ENCODE results near the gene GTF3C2.

GTF3C2 gene

DNA sequence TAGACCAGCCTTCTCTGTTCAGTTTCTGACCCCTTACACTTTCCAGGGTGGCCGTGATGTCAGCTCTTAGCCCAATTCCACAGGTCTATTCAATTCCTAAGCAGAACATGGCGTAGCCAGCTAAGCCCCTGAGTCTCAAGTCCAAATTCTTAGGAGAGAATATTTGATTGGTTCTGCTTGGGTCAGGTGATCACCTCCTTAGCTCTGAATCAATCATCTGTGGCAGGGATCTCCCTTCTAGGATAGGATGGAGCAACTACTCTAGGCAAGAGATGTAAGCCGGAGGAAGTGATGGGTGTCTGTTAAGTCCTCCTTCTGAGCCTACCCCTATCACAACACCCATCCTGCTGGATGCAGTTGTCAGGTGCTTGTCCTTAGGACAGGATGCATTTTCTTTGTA, 59.4 kb downstream of the GTF3C2 start:
- no peak for DNase-seq (ENCODE audit: low read depth)

DNA sequence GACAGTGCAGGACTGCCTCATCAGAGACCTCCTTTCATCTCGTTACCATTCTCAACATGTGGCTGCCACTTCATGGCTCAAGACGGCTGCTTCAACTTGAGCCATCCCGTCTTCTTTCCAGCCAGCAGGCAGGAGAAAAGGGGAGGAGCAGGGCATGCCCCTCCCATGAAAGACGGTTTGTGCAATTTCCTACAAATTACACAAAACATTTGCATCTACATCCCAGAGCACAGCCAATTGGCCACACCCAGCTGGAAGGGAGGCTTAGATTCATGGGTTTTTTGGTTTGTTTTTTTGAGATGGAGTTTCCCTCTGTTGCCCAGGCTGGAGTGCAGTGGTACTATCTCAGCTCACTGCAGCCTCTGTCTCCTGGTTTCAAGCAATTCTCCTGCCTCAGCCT, 60.1 kb downstream of the GTF3C2 start:
- DNase-seq (ENCODE audit: low read depth) = no peak

DNA sequence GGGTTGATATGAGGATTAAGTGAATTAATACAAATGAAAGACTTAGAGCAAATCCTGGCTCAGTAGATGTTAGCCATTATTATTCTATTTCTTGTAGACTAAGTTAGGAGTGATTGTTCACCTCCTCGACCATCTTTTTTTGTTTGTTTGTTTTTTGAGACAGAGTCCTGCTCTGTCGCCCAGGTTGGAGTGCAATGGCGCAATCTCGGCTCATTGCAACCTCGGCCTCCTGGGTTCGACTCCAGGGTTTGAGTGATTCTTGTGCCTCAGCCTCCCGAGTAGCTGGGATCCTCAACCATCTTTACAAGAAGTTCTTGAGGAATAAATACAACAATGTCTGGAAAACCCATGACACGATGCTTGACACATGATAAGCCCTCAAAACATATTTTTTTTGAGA, 61.6 kb downstream of the GTF3C2 start:
- no peak for DNase-seq (ENCODE audit: low read depth)

DNA sequence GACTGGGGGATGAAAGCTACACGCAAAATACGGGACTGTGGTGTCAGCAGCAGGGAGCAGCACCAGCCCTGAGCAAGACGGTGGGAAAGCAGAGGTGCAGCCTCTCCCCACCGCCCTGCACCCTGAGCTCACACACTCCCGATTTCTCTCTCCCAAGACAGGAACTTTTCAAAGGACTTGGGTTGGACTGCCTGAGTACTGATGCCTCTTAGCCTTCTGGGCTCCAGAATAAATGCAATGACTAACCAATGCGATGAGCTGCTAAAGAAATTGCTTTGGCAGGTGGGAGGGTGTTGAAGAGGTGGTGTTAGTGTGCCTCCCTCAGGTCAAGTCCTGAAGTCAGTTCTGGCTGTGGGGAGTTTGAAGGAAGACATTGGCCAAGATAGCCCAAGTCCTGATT, 64.7 kb downstream of the GTF3C2 start:
- DNase-seq (ENCODE audit: low read depth) = no peak

DNA sequence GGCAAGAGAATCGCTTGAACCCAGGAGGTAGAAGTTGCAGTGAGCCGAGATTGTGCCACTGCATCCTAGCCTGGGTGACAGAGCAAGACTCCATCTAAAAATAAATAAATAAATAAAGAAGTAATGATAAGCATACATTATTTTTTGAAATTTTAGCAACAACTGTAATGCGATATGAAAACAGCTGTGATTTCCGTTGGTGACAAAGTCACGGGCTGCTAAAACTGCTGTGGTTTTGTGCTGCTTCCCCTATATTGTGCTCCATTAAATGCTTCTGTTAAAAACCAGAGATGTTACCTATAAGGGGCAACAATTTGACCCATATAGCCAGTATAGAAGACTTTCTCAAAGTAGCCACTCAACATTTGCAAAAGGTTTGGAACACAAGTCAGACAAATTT, 66.0 kb downstream of the GTF3C2 start:
- no peak for DNase-seq (ENCODE audit: low read depth)

DNA sequence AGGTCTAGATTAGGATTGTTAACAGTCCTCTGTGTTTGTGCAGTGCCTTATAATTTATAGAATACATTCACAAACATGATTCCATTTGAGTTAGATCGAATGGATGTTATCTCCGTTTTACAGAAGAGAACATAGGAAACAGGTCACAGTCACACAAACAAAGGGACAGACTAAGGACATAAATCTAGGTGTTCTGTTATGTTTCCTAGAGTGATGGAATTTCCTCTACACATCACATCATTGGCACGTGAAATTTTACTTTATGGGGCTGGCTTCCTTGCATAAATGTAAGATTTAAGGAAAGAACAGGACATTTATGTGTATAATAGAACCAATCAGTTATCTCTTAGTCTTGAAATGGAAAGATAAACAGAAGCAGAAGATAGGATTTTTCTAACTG, 68.0 kb downstream of the GTF3C2 start:
- DNase-seq (ENCODE audit: low read depth) = no peak

DNA sequence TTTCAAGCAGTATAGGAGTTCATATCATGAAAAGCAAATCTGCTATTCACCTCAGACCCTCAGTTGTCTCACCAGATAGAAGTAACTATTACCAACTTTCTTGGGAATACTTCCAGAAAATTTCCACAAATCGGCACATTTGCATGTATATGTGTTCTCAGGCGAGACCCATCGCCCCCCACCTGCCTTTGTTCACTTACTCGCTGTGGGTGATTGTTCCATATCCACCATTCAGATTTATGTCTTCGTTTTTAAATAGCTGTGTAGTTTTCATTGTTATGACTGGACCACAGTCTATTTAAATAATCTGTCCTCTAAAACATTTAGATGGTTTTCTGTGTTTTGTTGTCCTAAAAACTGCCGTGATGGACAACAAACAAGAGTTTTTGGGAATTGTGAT, 71.1 kb downstream of the GTF3C2 start:
- no peak for DNase-seq (ENCODE audit: low read depth)

DNA sequence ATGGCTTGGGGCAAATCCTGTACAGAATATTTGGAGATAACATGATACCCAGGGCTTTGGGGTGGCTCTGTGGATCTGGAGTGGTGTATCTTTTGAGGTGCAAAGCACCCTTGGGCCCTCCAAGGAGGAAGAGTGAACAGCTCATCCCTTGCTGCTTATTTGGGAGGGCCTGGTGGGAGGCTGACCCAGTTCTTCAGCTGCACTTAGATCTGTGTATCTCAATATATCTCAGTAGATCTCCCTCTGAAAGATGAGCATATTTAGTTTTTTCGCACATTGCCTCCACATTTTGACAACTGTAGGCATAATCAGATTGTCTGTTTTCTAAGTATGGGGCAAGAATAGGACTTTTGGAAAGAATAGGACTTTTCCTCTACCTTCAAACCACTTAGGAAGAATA, 71.6 kb downstream of the GTF3C2 start:
- no peak for DNase-seq (ENCODE audit: low read depth)

DNA sequence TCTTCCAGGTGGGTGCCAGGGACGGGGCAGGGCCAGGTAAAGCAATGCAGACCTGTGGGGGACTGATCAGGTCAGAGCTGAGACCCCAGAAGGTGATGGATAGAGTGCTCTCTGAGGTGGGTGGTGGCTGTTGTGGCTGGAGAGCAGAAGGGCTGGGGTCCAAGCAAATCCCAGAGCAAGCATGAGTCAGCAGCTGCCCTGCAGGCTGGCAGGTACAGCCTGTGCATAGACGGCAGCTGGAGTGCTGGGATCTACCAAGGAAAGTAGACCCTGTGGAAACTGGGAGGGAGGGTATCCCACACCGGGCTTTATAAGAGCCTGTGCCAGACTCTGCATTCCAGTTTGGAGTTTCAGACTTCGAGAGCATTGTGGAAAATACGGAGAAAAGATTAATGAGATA, 73.7 kb downstream of the GTF3C2 start:
- no peak for DNase-seq (ENCODE audit: low read depth)

DNA sequence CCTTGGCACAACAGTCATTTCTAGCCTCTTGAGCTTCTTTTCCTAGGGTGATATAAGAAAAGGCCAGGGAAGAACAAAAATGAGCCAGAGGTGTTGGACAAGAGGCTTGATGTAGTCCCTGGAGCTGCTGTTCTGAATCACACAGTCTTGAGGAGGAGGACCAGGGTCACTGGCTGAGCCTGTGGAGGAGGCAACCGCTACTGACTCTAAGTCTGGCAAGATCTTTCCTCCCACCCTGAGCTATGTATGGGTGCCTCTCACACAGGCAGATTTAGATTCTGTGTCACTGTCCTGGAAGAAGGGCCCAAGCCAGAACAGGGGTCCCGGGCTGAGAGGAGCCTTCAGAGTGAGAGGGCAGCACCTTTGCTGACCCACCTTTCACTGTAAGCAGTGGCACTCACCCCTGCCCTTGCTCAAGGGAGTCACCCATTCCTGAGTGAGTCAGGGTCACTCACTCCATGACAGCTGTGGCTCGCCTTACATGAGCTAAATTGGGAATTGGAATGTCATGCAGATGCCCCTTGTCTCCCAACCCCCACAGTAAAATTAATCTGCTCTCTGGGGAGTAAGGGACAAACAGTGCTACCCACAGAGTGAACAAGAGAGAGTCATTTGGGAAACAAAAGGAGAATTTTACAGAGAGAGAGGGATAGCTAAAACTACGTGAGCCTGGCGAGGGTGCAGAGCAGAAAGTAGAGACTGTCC, 74.6 kb downstream of the GTF3C2 start, which contains the start of gene TRIM54:
TRIM54 (plus strand) TSS at position 575 of the 705 bp plus-strand sequence. CDS start 303 bp downstream, outside the sequence.
- DNase-seq (ENCODE audit: low read depth) = no peak

DNA sequence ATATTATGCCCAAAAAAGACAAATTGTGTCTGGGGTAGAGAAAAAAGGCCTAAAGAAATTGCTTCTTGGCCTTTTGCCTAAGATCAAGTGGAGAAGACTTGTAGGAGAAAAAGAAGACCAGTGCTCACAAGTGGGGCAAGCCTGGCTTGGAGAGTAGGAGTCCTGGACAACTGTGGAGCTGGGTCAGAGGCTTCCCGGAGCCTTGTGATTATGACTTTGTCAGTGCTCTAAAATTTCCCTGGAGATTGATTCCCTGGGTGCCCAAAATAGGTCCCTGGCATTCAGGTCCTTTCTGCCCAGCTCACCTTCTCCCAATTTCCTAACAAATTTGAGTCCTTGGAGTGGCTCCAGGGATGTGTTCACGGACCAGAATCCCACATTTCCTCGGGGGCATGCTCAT, 75.1 kb downstream of the GTF3C2 start:
- DNase-seq (ENCODE audit: low read depth) = no peak

DNA sequence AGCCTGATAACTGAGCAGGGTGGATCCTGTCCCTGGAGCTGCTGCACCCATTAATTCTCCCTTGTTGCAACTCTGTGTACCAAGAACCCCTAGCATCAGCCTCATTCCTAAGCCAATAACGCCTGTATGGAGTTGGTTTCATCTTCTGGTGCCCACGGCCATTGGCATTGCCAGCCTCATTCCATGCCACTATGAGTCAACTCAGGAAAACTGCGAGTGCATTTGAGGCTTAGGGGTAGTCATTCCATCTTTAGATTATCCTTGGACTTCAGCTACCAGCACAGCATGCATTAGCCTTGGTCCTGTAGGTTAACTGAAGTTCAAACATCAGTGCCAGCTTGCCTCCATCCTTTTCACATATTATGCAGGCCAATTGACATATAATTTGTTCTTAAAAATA, 75.7 kb downstream of the GTF3C2 start:
- no peak for DNase-seq (ENCODE audit: low read depth)

DNA sequence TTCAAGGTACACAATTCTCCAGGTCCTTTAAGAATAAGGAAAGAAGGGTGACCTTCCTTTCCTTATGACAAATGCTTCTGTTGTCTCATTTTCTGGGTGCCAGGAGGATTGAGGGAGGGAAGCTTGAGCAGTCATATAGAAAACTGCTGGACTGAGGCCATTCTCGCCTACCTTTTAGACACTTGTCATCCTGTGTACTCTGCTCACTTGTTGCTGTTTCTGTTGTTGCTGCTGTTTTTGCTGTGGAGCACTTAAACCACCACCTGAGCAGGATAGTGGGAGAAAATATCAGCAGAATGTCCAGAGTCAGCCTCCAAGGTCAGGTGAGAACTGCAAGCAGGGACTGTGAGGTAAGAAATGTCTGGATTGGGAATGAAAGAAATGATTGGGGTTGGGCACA, 78.6 kb downstream of the GTF3C2 start:
- DNase-seq (ENCODE audit: low read depth) = no peak
